A673 (cell line): Measurements from ENCODE around the gene OLFM1. TPM values are rescaled to one million over a fixed set of nuclear protein-coding genes. Genes with fewer than 3 reads are reported as not detected.

Experiments
- BruUV-seq: library from RNA; stranded (reverse); fragments of 400-500 nt; replicated peaks from 2 replicates; lab custom pipeline; 2021; lab: Mats Ljungman, UMichigan
- CTCF ChIA-PET: fragments of 300-600 bp; sonication (Branson Sonifier 250); formaldehyde crosslinking; loops from one replicate; lab custom pipeline; 2022; ENCODE audit warnings: antibody characterized with exemption; lab: Charles Lee
- POLR2A ChIA-PET: fragments of 300-600 bp; sonication (Branson Sonifier 250); formaldehyde crosslinking; loops from one replicate; lab custom pipeline; 2022; ENCODE audit warnings: antibody characterized with exemption; ENCODE audit not compliant: low non-redundant PET; lab: Charles Lee
- DNase-seq: peaks from one replicate; pipeline ENCODE4 v3.0.0-alpha.2; 2015; ENCODE audit warnings: low spot score
- H3K27ac ChIP-seq: fragments of 200-600 bp; sonication (generic); 2 replicates; pipeline ENCODE4 v1.5.1; 2016; ENCODE audit warnings: mixed run types, low read depth, mild to moderate bottlenecking, mixed read lengths, antibody characterized with exemption, low read length; ENCODE audit not compliant: poor library complexity, severe bottlenecking
- H3K27me3 ChIP-seq: fragments of 200-600 bp; sonication (generic); replicated peaks from 2 replicates; pipeline ENCODE4 v1.6.1; 2017; ENCODE audit warnings: mixed run types, low read depth, mild to moderate bottlenecking, mixed read lengths, antibody characterized with exemption, low read length; ENCODE audit not compliant: insufficient read depth, poor library complexity
- H3K36me3 ChIP-seq: fragments of 200-600 bp; sonication (generic); 2 replicates; pipeline ENCODE4 v1.6.1; 2016; ENCODE audit warnings: mixed run types, mild to moderate bottlenecking, mixed read lengths, antibody characterized with exemption, low read length; ENCODE audit not compliant: insufficient read depth, poor library complexity, severe bottlenecking
- H3K4me1 ChIP-seq: fragments of 200-600 bp; sonication (generic); 2 replicates; pipeline ENCODE4 v1.6.1; 2017; ENCODE audit warnings: mixed run types, mild to moderate bottlenecking, mixed read lengths, antibody characterized with exemption, low read length; ENCODE audit not compliant: insufficient read depth, poor library complexity, severe bottlenecking
- H3K4me3 ChIP-seq: fragments of 200-600 bp; sonication (generic); 2 replicates; pipeline ENCODE4 v1.5.1; 2016; ENCODE audit warnings: low read depth, mixed run types, mild to moderate bottlenecking, mixed read lengths, low read length; ENCODE audit not compliant: poor library complexity, severe bottlenecking
- H3K9me3 ChIP-seq: fragments of 200-600 bp; sonication (generic); 2 replicates; pipeline ENCODE4 v1.6.1; 2016; ENCODE audit warnings: mixed run types, low read depth, mild to moderate bottlenecking, mixed read lengths, antibody characterized with exemption, low read length; ENCODE audit not compliant: poor library complexity, severe bottlenecking
- CTCF ChIP-seq: fragments of 300-800, 200-600 bp; sonication (generic); conservative IDR thresholded peaks from 2 replicates; pipeline ENCODE4 v1.5.1; 2017; ENCODE audit warnings: low read depth, mild to moderate bottlenecking, antibody characterized with exemption, low read length, moderate library complexity, mixed read lengths
- EZH2 ChIP-seq: fragments of 200-600 bp; sonication (generic); IDR thresholded peaks from 2 replicates; pipeline ENCODE4 v1.6.1; 2017; ENCODE audit warnings: borderline replicate concordance, low read depth, mild to moderate bottlenecking, mixed read lengths, antibody characterized with exemption, low read length; ENCODE audit not compliant: poor library complexity, severe bottlenecking
- intact Hi-C: fragments of 100-400 bp; cut with micrococcal nuclease; formaldehyde crosslinking; loops from one replicate; pipeline ENCODE4 v1.10.0; 2022; ENCODE audit not compliant: unreplicated experiment
- total RNA-seq: library from RNA; stranded (reverse); gene quantifications from 2 replicates; pipeline ENCODE4 v1.2.3, GENCODE V29; 2021

The OLFM1 gene
- total RNA-seq, 1 experiment from 2014 or later = 308 TPM

GRCh38 chr9:135079676-135080075 lies 7.8 kb upstream of the OLFM1 start:
- no peaks in the 10 kb centered on the region for H3K27me3 ChIP-seq
- TF ChIP-seq CTCF (no peak), EZH2 (no peak)
- no peak overlapping the region for H3K27ac ChIP-seq
- intact Hi-C loops = loop anchor here (10.0 kb wide), 1 partner anchor 635 kb away; no protein-coding TSS in a partner anchor
- peaks cover 24% of the 10 kb centered on the region for H3K4me1 ChIP-seq
- no peak for DNase-seq
- no peaks in the 10 kb centered on the region for H3K9me3 ChIP-seq
- H3K36me3 ChIP-seq = no peaks in the 10 kb centered on the region
- no peak overlapping the region for H3K4me3 ChIP-seq
- BruUV-seq = no TSS peak
- POLR2A ChIA-PET = no interaction called here
- CTCF ChIA-PET = no interaction called here

- intact Hi-C loops = no loop called here
- ChIA-PET POLR2A (no interaction called here), CTCF (no interaction called here)
- Histone ChIP-seq H3K4me3 (no peak overlapping the region), H3K9me3 (no peaks in the 10 kb centered on the region), H3K4me1 (peaks cover 28% of the 10 kb centered on the region), H3K36me3 (no peaks in the 10 kb centered on the region), H3K27ac (no peak overlapping the region), H3K27me3 (no peaks in the 10 kb centered on the region)
- no peak for TF ChIP-seq EZH2
- TF ChIP-seq CTCF = no peak
- no TSS peak for BruUV-seq
- DNase-seq = no peak
Observed at GRCh38 chr9:135080286-135081263, 6.9 kb upstream of the OLFM1 start.

GRCh38 chr9:135081264-135081660 lies 6.2 kb upstream of the OLFM1 start:
- no peaks in the 10 kb centered on the region for H3K27me3 ChIP-seq
- no peaks in the 10 kb centered on the region for H3K36me3 ChIP-seq
- H3K9me3 ChIP-seq = no peaks in the 10 kb centered on the region
- ChIA-PET POLR2A (no interaction called here), CTCF (no interaction called here)
- no peak overlapping the region for H3K4me3 ChIP-seq
- BruUV-seq = no TSS peak
- H3K27ac ChIP-seq = no peak overlapping the region
- H3K4me1 ChIP-seq = peaks cover 31% of the 10 kb centered on the region
- no peak for TF ChIP-seq CTCF
- no peak for TF ChIP-seq EZH2
- DNase-seq = no peak
- intact Hi-C loops = no loop called here
